Heart left ventricle (tissue), 13 donors: ENCODE data around the gene RNF181.

Experiments used
- CTCF ChIP-seq, 12 donors: fragments of 200-600 bp; sonication (generic) in 4 of 12; IDR thresholded peaks; one replicate each; pipeline versions ENCODE4 v1.5.0 to v1.8.0; 2018 to 2022; ENCODE audit warnings: antibody characterized with exemption in 12 of 12, mild to moderate bottlenecking in 5 of 12
- POLR2A ChIP-seq, 2 donors: fragments of 450-650 bp; IDR thresholded peaks; one replicate each; pipeline ENCODE4 v1.6.1; 2017; ENCODE audit warnings: antibody characterized with exemption in 2 of 2, mild to moderate bottlenecking in 2 of 2, moderate library complexity in 2 of 2
- donor health status: ischemic (EF 13 %, LVEDD 7.1; RV severe dilation, severe dysfunction).
- donor health status: DM: no; HTN: yes; CAD: no.
- donor health status: DM: no; HTN: no; CAD: no.
- donor health status: ischemic (EF 25% LVEDD 6.9; RV normal size, moderate dysfunction).
- donor health status: ischemic (EF 25% LVEDD 5.7; RV mildly dilated, moderate dysfunction).
- donor health status: ischemic (EF 35%, LVEDD 5.7; RV mildly dilated, moderate dysfunction).
- donor health status: nonischemic (EF 11% LVEDD 7.7; RV severe dilation, severe dysfunction).
- donor health status: DM: yes; HTN: yes; CAD: no.
- donor health status: PGD.
- donor health status: ischemic (EF 29% LVEDD 5.4; RV normal size, mild dysfunction).
- donor health status: nonischemic (EF 23%, LVEDD 6.1; RV moderate dilation, normal function).

- no peak for TF ChIP-seq CTCF (IDR thresholded peaks at IDR 0.05)
- TF ChIP-seq POLR2A (IDR thresholded peaks at IDR 0.05), result no peak
These were observed 45.1 kb upstream of the RNF181 start for GRCh38 chr2:85550486-85550885.
